ENCODE data around the gene MAST2.

DNA sequence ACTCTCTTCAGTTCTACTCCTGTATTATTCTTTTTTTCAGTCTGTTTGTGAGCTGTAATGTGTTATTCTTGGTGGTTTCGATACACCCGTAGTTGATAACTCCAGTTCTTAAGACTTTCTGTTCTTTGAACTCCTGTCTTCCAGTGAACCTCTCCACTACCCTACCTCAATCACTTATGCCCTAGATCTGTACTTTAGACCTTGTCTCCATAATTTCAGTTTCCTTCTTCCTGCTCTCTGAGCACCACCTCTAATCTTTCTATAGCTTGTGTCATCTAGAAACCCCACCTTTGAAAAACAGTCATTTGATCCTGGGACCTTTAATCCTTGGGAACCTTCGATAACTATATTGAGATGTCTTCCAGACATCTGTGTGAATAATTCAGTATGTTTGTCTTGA is 169.7 kb downstream of the MAST2 start:
- TF ChIP-seq, protein P1, sequence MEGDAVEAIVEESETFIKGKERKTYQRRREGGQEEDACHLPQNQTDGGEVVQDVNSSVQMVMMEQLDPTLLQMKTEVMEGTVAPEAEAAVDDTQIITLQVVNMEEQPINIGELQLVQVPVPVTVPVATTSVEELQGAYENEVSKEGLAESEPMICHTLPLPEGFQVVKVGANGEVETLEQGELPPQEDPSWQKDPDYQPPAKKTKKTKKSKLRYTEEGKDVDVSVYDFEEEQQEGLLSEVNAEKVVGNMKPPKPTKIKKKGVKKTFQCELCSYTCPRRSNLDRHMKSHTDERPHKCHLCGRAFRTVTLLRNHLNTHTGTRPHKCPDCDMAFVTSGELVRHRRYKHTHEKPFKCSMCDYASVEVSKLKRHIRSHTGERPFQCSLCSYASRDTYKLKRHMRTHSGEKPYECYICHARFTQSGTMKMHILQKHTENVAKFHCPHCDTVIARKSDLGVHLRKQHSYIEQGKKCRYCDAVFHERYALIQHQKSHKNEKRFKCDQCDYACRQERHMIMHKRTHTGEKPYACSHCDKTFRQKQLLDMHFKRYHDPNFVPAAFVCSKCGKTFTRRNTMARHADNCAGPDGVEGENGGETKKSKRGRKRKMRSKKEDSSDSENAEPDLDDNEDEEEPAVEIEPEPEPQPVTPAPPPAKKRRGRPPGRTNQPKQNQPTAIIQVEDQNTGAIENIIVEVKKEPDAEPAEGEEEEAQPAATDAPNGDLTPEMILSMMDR (IDR thresholded peaks at IDR 0.05; ENCODE audit: extremely low read depth in 1 of 2, insufficient read depth in 1 of 2, low read depth in 1 of 2, low read length in 2 of 2), result no peak
- TF ChIP-seq EZH2 (IDR thresholded peaks at IDR 0.05; ENCODE audit: borderline replicate concordance, low read depth, low read length, severe bottlenecking), result no peak
- TF ChIP-seq FOS (IDR thresholded peaks at IDR 0.05; ENCODE audit: borderline replicate concordance, insufficient read depth, low read length), result no peak
- TF ChIP-seq MAX (IDR thresholded peaks at IDR 0.05; ENCODE audit: insufficient read depth, insufficient read length), result no peak
- TF ChIP-seq POLR2AphosphoS5 (IDR thresholded peaks at IDR 0.05; ENCODE audit: insufficient read depth, low read depth, low read length), result no peak
- no peak for TF ChIP-seq POLR2A (IDR thresholded peaks at IDR 0.05; ENCODE audit: low read depth, low read length)
- no peak for TF ChIP-seq MYC (IDR thresholded peaks at IDR 0.05; ENCODE audit: low read depth, low read length)

Measured in endothelial cell of umbilical vein (primary cell).